SHP77 treated with DMSO at 0.1 percent for 48 hours (cell line): ENCODE measurements around the gene CLEC10A.

ENCODE experiments used
- DNase-seq: peaks from one replicate; lab custom pipeline; 2025; lab: John Stamatoyannopoulos, UW

Gene CLEC10A

GRCh38 chr17:7038025-7038862 lies 41.8 kb downstream of the CLEC10A start:
- no peak for DNase-seq

DNA sequence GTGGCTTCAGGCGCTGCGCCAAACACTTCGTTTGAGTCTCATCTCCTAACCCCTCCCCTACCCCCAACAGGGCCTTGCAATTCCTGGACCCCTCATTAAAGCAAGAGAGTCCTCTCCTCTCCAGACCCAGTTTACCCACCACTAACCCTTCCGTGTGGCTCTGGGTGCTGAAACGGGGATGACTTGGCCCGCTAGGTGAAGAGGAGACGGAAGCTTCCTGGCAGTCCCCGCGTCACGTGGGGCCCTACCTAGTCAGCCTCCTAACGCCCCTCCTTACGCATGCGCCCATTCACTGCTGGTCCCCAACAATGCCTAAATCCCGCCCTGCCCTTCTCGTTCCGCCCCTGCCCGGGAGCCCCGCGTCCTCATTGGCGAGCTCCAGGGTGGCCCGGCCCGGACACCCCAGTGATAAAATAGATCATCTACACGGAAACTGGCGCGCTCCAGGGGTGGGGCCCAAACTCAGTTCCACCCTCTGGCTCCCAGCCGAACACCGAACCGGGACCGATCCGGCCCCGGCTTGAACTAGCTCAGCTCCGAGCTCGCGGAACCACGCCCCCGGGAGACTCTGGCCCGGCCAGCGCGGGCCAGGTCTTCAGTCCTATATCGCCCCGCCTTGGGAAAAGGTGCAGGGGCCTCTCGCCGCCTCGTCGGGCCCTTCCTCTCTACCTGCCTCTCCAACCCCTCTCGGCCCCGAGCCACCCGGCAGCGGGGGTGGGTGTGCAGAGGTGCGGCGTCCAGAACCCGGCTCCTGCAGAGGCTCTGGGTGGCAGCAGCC lies 44.3 kb downstream of the CLEC10A start, which contains the start of gene SLC16A13:
Gene SLC16A13, plus strand, starts transcription at position 425 of the 778 bp plus-strand sequence. CDS start 368 bp downstream, outside the sequence.
- DNase-seq = peak; percentile 97

- no peak for DNase-seq
Measured at GRCh38 chr17:7034955-7035590, 45.0 kb downstream of the CLEC10A start.

GRCh38 chr17:7029659-7030058 lies 50.4 kb downstream of the CLEC10A start:
- no peak for DNase-seq

DNA sequence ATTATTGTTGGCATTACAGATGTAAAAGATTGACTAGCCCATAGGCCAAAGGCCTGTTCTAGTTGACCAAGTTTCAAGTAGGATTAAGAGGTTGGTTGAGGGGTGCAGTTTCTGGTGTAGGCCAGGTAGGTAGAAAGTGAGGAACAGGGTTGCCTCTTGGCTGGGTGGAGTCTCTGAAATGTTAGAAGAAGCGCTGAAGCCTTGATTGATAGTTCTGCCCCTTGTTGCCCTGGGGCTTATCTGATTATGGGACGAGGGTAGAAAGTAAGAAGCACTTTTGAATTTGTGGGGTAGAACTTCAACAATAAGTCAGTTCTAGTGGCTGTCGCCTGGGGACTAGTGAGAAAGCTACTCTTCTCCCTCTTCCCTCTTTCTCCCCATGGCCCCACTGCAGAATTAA lies 51.0 kb downstream of the CLEC10A start:
- DNase-seq = no peak

DNA sequence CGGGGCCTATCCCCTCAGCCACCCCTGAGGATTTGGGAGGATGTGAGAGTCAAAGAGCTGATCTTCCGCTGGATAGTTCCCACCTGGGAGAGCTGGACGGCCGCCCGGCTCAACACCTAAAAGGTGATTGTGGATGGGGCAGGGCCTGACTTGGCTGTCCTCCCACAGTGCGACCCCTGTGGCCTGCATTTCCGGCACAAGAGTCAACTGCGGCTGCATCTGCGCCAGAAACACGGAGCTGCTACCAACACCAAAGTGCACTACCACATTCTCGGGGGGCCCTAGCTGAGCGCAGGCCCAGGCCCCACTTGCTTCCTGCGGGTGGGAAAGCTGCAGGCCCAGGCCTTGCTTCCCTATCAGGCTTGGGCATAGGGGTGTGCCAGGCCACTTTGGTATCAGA lies 52.7 kb downstream of the CLEC10A start:
- no peak for DNase-seq

GRCh38 chr17:7026471-7027115 lies 53.5 kb downstream of the CLEC10A start:
- DNase-seq = no peak

GRCh38 chr17:7025245-7025644 lies 54.8 kb downstream of the CLEC10A start:
- DNase-seq = no peak
